HepG2 (cell line): ENCODE data around the gene UBE2D3. TPM values are rescaled to one million over a fixed set of nuclear protein-coding genes. Genes with fewer than 3 reads are reported as not detected.

Experiments used
- ATAC-seq: fragments of 200-7000 bp; cut with Tn5 transposase; 3 replicates; pipeline ENCODE4 v1.9.1; 2020; ENCODE audit warnings: mild to moderate bottlenecking, moderate library complexity
- BruUV-seq: library from RNA; stranded (reverse); fragments of 400-500 nt; replicated peaks from 2 replicates; lab custom pipeline; 2021; lab: Mats Ljungman, UMichigan
- CTCF ChIA-PET: fragments of 300-600 bp; formaldehyde crosslinking; extraction: SDS; loops from one replicate; lab custom pipeline; 2021; ENCODE audit warnings: low total read pairs, inconsistent platforms, low intra/inter-chr PET ratio; lab: Yijun Ruan, JAX
- POLR2A ChIA-PET: fragments of 350-600 bp; sonication (Branson Sonifier 250); formaldehyde crosslinking; loops from one replicate; lab custom pipeline; 2020; ENCODE audit warnings: antibody characterized with exemption, inconsistent platforms; lab: Yijun Ruan, JAX
- DNase-seq: peaks from one replicate; pipeline ENCODE4 v3.0.0-alpha.2; 2015; ENCODE audit warnings: low spot score
- FAIRE-seq: peaks from 3 replicates; lab custom pipeline; 2011; peaks lifted over from hg19 to GRCh38; lab: Jason Lieb, UNC
- H2AFZ ChIP-seq: one replicate; pipeline ENCODE4 v1.6.1; 2011; ENCODE audit warnings: low read length, inconsistent platforms
- H3K27ac ChIP-seq: fragments of 300-600 bp; 3 replicates; pipeline ENCODE4 v1.8.0; 2011; ENCODE audit warnings: mixed run types, mild to moderate bottlenecking, mixed read lengths, low read length, inconsistent platforms; ENCODE audit not compliant: insufficient read depth; ENCODE audit errors: extremely low read length
- H3K27me3 ChIP-seq, 2 experiments: fragments of 200-600 bp in 1 of 2; 2 replicates in 1 of 2; 3 replicates in 1 of 2; pipeline versions ENCODE4 v1.6.0 to v1.8.0; 2011; ENCODE audit warnings: low read length in 2 of 2, mild to moderate bottlenecking in 2 of 2, moderate library complexity in 2 of 2, inconsistent platforms in 1 of 2; ENCODE audit not compliant: insufficient read depth in 2 of 2, control insufficient read depth in 1 of 2
- H3K36me3 ChIP-seq, 2 experiments: fragments of 200-600 bp in 1 of 2; replicated peaks in 1 of 2; 2 replicates in 1 of 2; 3 replicates in 1 of 2; pipeline versions ENCODE4 v1.5.1 to v1.8.0; 2011; ENCODE audit warnings: low read length in 2 of 2, inconsistent platforms in 1 of 2; ENCODE audit not compliant: insufficient read depth in 2 of 2, control insufficient read depth in 1 of 2
- H3K4me1 ChIP-seq: 2 replicates; pipeline ENCODE4 v1.5.1; 2012; ENCODE audit warnings: low read length, inconsistent platforms; ENCODE audit not compliant: insufficient read depth
- H3K4me2 ChIP-seq: 2 replicates; pipeline ENCODE4 v1.6.0; 2011; ENCODE audit warnings: low read depth, low read length, inconsistent platforms
- H3K4me3 ChIP-seq, 3 experiments: fragments of 200-600 bp in 1 of 3; sonication (generic), shearing (Covaris generic) in 1 of 3; replicated peaks in 1 of 3; 2 replicates each; pipeline ENCODE4 v1.5.1; 2011 to 2016; ENCODE audit warnings: low read length in 3 of 3, inconsistent platforms in 2 of 3, low read depth in 2 of 3, mild to moderate bottlenecking in 2 of 3, control low read depth in 1 of 3, mixed read lengths in 1 of 3; ENCODE audit not compliant: insufficient read depth in 1 of 3
- H3K79me2 ChIP-seq: one replicate; pipeline ENCODE4 v1.6.1; 2011; ENCODE audit warnings: low read length, inconsistent platforms; ENCODE audit not compliant: insufficient read depth
- H3K9ac ChIP-seq: 2 replicates; pipeline ENCODE4 v1.6.0; 2011; ENCODE audit warnings: mild to moderate bottlenecking, low read depth, low read length, inconsistent platforms; ENCODE audit not compliant: insufficient read depth
- H3K9me3 ChIP-seq: 2 replicates; pipeline ENCODE4 v1.5.1; 2012; ENCODE audit warnings: mild to moderate bottlenecking, low read length
- H4K20me1 ChIP-seq: 2 replicates; pipeline ENCODE4 v1.6.0; 2011; ENCODE audit warnings: inconsistent platforms, mild to moderate bottlenecking, low read length, moderate library complexity; ENCODE audit not compliant: insufficient read depth
- ADNP ChIP-seq: sonication (generic); formaldehyde crosslinking; IDR thresholded peaks from 2 replicates; pipeline ENCODE4 v1.4.0; 2020; ENCODE audit warnings: missing genetic modification reagents
- BRD4 ChIP-seq: sonication (generic); formaldehyde crosslinking; IDR thresholded peaks from 2 replicates; pipeline ENCODE4 v1.4.0; 2020; ENCODE audit warnings: missing genetic modification reagents
- ELK4 ChIP-seq: sonication (generic); formaldehyde crosslinking; IDR thresholded peaks from 2 replicates; pipeline ENCODE4 v1.9.0; 2021; ENCODE audit warnings: missing genetic modification reagents, borderline replicate concordance
- PHF5A ChIP-seq: IDR thresholded peaks from one replicate; pipeline ENCODE4 v1.6.1; 2018; ENCODE audit warnings: low read depth, missing genetic modification reagents; ENCODE audit not compliant: unreplicated experiment
- POLR2G ChIP-seq: fragments of 200-400 bp; formaldehyde crosslinking; IDR thresholded peaks from 2 replicates; pipeline ENCODE4 v1.6.1; 2018; ENCODE audit warnings: mild to moderate bottlenecking, low read depth, low read length, moderate library complexity
- RARG ChIP-seq: sonication (generic); formaldehyde crosslinking; IDR thresholded peaks from 2 replicates; pipeline ENCODE4 v1.4.0; 2020; ENCODE audit warnings: low read depth, mild to moderate bottlenecking, missing genetic modification reagents
- RNF219 ChIP-seq: sonication (generic); formaldehyde crosslinking; IDR thresholded peaks from 2 replicates; pipeline ENCODE4 v1.5.0; 2020; ENCODE audit warnings: mild to moderate bottlenecking, missing genetic modification reagents
- SMAD3 ChIP-seq: sonication (generic); formaldehyde crosslinking; IDR thresholded peaks from 2 replicates; pipeline ENCODE4 v1.4.0; 2020; ENCODE audit warnings: missing genetic modification reagents
- SNRNP70 ChIP-seq: fragments of 200-400 bp; formaldehyde crosslinking; IDR thresholded peaks from 2 replicates; pipeline ENCODE4 v1.6.1; 2017; ENCODE audit warnings: mild to moderate bottlenecking, low read depth, low read length, moderate library complexity
- TBX2 ChIP-seq: sonication (generic); formaldehyde crosslinking; IDR thresholded peaks from 2 replicates; pipeline ENCODE4 v1.5.0; 2020; ENCODE audit warnings: missing genetic modification reagents, mild to moderate bottlenecking, borderline replicate concordance
- TFAP4 ChIP-seq: sonication (generic); IDR thresholded peaks from 2 replicates; pipeline ENCODE4 v1.6.1; 2016; ENCODE audit warnings: low read depth, borderline replicate concordance
- WGBS: methylation state at CpG from one replicate; pipeline ENCODE4 v1.1.6; 2017; ENCODE audit warnings: low lambda C conversion rate; 5-methylcytosine and 5-hydroxymethylcytosine counted together
- in situ Hi-C: cut with HindIII; loops from 2 replicates; pipeline ENCODE4 v1.10.0; 2017; ENCODE audit warnings: low pct_unique_long_range_greater_than_20kb; ENCODE audit not compliant: extremely low pct_ligation_motif_present
- intact Hi-C: fragments of 100-400 bp; cut with micrococcal nuclease; formaldehyde crosslinking; loops from one replicate; pipeline ENCODE4 v1.10.0; 2022; ENCODE audit not compliant: unreplicated experiment
- polyA plus RNA-seq, 8 experiments: library from polyadenylated mRNA; depleted of rRNA in 3 of 8; stranded (reverse) in 7 of 8; unstranded in 1 of 8; fragments of >200 nt; fragmentation: Illumina TruSeq in 4 of 8; extraction: Trizol in 4 of 8; gene quantifications; 2 replicates each; pipeline versions ENCODE4 v1.2.1 to v1.2.3, GENCODE V29; 2011 to 2016; ENCODE audit warnings: low read depth in 4 of 8, missing spikeins in 1 of 8, mixed read lengths in 1 of 8; ENCODE audit not compliant: insufficient read depth in 1 of 8
- total RNA-seq, 5 experiments: library from RNA; depleted of rRNA; stranded (reverse); fragments of >200 nt; fragmentation: Illumina TruSeq; extraction: Trizol; gene quantifications; 2 replicates each; pipeline ENCODE4 v1.2.3, GENCODE V29; 2016; ENCODE audit warnings: low read depth in 1 of 5
- TF ChIP-seq, protein P1 (sequence below): sonication (generic); formaldehyde crosslinking; IDR thresholded peaks from 2 replicates; pipeline ENCODE4 v1.5.0; 2020; ENCODE audit warnings: missing genetic modification reagents
- TF ChIP-seq, protein P2 (sequence below): sonication (generic); formaldehyde crosslinking; IDR thresholded peaks from 2 replicates; pipeline ENCODE4 v1.5.0; 2020; ENCODE audit warnings: mild to moderate bottlenecking, missing genetic modification reagents

The UBE2D3 gene
- total and polyA plus RNA-seq, 2 of the 13 experiments (the other 11 are each of a cell fraction or from before 2014, with no cell fraction given), result 224 to 293 TPM

DNA sequence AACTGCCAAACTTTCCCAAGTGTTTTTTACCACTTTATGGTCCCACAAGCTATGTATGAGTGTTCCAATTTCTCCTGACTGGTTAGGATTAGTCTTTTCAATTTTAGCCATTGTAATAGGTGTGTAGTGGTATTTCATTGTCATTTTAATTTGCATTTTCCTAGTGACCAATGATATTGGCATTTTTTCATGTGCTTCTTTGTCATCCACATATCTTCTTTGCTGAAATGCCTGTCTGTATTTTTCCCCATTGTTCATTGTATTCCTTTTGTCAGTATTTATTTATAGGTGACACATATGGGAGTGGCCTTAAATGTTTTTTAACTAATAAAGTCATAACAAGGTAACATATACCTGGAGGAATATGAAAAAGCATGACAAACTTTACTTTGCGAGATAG, 9.2 kb upstream of the UBE2D3 start (continued):
- TF ChIP-seq RNF219 (CRISPR knock-in tag) (no peak), RARG (CRISPR knock-in tag) (no peak), ELK4 (CRISPR knock-in tag) (no peak), PHF5A (CRISPR knock-in tag) (no peak), POLR2G (no peak), ADNP (CRISPR knock-in tag) (no peak), TBX2 (CRISPR knock-in tag) (no peak), BRD4 (CRISPR knock-in tag) (no peak)
- TF ChIP-seq, protein P1, sequence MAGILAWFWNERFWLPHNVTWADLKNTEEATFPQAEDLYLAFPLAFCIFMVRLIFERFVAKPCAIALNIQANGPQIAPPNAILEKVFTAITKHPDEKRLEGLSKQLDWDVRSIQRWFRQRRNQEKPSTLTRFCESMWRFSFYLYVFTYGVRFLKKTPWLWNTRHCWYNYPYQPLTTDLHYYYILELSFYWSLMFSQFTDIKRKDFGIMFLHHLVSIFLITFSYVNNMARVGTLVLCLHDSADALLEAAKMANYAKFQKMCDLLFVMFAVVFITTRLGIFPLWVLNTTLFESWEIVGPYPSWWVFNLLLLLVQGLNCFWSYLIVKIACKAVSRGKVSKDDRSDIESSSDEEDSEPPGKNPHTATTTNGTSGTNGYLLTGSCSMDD (CRISPR knock-in tag), result no peak

GRCh38 chr4:102832667-102833066, 5.3 kb upstream of the UBE2D3 start:
- in situ Hi-C loops, result no loop called here
- intact Hi-C loops, result no loop called here
- TF ChIP-seq, protein P2, sequence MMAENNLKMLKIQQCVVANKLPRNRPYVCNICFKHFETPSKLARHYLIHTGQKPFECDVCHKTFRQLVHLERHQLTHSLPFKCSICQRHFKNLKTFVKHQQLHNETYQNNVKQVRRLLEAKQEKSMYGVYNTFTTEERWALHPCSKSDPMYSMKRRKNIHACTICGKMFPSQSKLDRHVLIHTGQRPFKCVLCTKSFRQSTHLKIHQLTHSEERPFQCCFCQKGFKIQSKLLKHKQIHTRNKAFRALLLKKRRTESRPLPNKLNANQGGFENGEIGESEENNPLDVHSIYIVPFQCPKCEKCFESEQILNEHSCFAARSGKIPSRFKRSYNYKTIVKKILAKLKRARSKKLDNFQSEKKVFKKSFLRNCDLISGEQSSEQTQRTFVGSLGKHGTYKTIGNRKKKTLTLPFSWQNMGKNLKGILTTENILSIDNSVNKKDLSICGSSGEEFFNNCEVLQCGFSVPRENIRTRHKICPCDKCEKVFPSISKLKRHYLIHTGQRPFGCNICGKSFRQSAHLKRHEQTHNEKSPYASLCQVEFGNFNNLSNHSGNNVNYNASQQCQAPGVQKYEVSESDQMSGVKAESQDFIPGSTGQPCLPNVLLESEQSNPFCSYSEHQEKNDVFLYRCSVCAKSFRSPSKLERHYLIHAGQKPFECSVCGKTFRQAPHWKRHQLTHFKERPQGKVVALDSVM (CRISPR knock-in tag), result peak; percentile 66; the same call in 1 of the 2 replicates
- TF ChIP-seq TFAP4, result peak; percentile 56; the same call in 1 of the 2 replicates
- no peak for TF ChIP-seq SMAD3 (CRISPR knock-in tag)
- no peak for TF ChIP-seq SNRNP70

More at GRCh38 chr4:102832667-102833066, 5.3 kb upstream of the UBE2D3 start:
- Histone ChIP-seq H2AFZ (no peak overlapping the region), H3K27ac (no peak overlapping the region), H3K27me3 (no peaks in the 10 kb centered on the region), H3K4me2 (peak overlapping the region; percentile 19; the same call in 1 of the 2 replicates), H3K79me2 (peaks cover 14% of the 10 kb centered on the region), H3K9ac (no peak overlapping the region), H3K9me3 (no peaks in the 10 kb centered on the region), H4K20me1 (0 out of 2 replicates have a peak, but pooled peaks cover 3% of the 10 kb centered on the region), H3K4me3 (no peak overlapping the region), H3K4me1 (peaks cover 37% of the 10 kb centered on the region), H3K36me3 (no peaks in the 10 kb centered on the region)
- BruUV-seq, result no TSS peak
- 100% methylated on average over 1 of the region's 1 CpG for WGBS
- ChIA-PET CTCF (no interaction called here), POLR2A (no interaction called here)
- ATAC-seq, result no peak
- FAIRE-seq, result peak; percentile 23
- peak; percentile 35 for DNase-seq
